NCI-H2029 treated with DMSO at 0.1 percent for 48 hours (cell line): ENCODE data around the gene PRR36.
"Not testable (repeated sequence)": the region's sequence is repeated elsewhere in the genome, so short reads cannot be mapped to it uniquely, and the experiment has no call there.

Experiments used
- DNase-seq: peaks from one replicate; lab custom pipeline; 2025; lab: John Stamatoyannopoulos, UW

The PRR36 gene

DNA sequence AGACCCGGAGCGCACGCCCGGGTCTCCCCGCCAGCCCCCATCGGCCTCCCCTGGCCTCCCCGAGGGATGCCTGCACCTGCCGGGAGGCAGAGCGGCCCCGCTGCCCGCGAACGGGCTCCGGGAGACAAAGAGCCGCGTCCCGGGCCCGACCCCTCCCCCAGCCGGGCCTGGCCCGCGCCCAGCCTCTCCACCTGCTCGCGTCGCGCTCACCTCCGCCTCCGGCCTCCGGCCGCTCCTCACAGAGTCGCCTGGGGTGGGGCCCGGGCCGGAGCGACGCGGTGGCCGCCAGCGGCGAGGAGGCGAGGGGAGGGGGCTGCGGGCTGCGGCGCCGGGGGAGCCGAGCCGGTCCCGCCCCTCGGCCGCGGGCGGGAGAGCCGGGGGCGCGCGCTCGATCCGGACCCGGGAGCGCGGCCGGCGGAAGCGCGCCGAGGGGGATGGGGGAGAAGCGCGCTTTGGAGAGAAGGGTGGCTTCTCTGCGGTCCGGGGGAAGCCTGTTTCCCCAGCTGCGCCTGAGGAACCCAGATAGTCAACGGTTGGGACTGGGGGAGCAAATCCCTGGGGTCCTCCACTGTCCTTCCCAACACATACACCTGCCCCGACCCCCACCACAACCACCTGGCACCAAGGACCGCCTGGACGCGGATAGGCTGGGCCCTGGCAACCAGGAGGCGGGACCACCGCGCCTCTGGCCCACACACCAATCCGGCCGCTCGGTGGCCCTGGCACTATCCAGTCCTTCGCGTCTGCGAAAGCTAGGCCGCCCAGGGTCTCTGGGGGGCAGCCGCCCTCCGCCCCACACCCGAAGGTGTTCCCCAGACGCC lies at the start of gene PRR36:
PRR36 (minus strand) TSS at position 315 of the 821 bp plus-strand sequence. CDS start 701 bp downstream, outside the sequence.
- DNase-seq, result peak; percentile 56

DNA sequence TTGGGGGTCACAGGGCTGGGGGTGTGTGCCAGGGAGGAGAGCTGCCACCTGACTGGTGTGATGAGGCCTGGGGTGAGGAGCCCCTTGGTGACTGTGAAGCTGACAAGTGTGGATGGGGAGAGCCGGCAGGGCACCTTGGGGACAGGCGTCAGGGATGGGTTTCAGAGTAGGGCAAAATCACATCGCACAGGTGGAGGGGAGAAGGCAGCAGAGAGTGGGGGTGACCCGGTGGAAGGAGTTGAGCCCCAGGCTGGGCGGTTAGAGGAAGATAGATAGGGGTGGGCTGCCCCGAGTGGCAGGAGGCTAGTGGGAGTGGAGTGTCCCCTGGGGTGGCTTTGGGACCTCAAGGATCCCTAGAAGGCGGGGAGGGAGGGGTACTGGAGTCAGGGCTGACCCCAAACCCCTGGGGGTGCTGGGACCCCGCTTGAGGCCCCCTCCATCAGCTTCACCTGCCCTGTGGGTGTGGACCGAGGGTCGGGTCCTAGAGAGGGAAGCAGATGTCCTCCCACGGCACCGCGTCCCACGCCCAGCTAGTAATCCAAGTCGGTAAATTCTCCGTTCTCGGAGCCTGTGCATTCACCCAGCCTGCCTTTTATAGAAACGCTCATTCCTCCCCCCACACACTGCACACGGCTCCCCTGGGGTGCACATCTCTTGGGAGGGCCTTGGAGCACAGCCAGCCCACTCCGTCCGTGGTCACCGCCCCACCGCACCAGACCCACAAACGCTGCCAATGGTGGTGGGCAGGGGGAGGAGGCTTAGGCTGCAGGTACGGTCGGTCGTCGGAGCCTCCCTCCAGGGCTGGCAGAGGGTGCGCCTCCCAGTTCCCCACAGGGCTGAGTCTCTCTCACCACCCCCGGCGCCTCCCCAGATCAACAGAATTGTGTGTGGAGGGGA lies 49.4 kb upstream of the PRR36 start:
- no peak for DNase-seq

DNA sequence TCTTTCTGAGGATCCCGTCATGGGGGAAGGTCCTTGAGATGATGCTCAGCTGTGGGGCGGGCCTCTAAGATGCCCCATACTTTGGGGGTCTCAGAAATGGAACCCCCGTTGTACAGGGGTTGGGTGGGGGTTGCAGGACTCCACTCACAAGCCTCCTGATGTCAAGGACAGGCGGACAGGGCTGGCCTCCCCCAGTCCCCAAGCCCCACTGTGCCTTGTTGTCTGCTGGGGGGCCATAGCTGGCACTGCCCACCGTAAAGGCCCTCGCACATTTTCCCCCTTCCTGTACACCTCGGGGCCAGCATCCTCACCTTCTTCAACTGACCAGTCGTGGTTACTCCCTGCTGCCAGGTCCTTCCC lies 48.6 kb upstream of the PRR36 start:
- DNase-seq, result no peak

DNA sequence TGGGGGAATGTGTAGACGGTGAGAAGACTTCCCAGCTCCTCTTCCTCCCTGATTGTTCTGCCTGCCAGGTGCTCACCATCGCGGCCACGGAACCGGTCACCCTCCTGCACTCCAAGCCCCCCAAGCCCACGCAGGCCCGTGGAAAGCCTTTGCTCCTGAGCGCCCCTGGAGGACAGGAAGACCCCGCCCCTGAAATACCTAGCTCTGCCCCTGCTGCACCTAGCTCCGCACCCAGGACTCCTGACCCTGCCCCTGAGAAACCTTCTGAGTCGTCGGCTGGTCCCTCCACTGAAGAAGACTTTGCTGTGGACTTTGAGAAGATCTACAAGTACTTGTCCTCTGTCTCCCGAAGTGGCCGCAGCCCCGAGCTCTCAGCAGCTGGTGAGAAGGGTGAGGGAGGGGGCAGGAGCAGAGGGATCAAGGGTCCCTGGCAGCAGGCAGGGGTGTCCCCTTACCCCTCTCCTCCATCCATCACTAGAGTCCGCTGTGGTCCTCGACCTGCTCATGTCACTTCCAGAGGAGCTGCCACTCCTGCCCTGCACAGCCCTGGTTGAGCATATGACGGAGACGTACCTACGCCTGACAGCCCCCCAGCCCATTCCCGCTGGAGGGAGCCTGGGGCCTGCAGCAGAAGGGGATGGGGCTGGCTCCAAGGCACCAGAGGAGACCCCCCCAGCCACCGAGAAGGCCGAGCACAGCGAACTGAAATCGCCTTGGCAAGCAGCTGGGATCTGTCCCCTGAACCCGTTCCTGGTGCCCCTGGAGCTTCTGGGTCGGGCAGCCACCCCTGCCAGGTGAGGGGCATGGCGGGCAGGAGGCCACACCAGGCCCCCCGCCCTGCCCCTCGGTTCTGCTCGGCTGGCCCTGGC lies 48.0 kb upstream of the PRR36 start:
- DNase-seq, result no peak

DNA sequence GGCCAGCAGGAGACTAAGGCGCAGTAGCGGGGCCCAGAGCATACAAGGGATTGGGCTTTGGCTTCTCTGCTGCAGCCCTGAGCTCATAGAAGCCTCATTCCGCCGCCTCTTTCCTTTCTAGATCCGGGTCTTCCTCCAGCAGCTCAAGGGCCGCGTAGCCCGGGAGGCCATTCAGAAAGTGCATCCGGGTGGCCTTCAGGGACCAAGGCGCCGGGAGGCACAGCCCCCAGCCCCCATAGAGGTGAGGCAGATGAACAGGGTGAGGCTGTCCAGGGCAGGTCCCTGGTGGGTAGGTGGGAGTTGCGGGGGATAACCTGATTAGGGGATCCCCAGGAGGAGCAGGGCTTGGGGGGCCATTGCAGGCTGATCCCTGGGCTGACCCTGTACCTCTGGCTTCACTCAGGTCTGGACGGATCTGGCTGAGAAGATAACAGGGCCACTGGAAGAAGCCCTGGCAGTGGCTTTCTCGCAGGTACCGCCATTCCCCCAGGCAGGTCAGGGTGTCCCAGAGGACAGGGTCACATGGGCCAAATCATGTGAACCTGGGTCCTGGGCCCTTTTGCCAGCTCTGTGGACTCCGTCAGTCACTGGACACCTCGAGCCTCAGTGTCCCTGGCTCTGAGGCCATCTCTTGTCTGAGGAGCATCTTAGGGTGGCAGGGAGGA lies 47.2 kb upstream of the PRR36 start:
- DNase-seq, result no peak

DNA sequence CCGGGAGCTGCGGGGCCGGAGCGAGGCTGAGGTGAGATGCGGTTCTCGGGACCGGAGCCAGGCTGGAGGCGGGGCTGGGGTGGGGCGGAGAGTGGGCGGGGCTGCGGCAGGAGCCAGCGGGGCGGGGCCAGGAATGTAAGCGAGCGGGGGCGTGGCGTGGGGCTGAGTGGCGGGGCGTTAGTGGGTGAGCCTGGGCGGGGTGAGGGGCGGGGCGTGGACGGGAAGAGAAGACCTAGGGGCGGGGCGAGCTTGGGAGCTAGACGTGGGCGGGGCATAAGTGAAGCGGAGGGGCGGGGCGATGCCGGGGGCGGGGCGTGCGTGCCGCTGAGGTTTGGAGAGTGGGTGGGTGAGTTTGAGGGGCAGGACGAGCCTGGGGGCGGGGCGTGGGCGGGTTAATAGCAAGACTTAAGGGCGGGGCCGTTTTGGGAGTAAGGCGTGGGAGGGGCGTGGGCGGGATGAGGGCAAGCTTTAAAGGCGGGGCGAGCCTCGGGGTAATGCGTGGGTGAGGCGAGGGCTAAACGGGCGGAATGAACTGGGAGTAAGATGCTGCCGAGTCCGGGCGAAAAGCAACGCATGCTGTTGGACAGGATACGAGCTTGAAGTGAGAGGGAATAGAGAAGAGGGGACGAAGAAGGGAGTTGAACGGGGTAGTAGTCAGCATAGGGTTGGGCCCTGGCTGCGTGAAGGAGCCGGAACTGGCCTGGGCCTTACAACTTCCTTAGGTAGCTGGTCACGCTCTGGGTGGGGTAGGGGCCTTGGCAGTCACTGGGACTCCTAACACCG lies 46.5 kb upstream of the PRR36 start:
- peak; percentile 92 for DNase-seq

DNA sequence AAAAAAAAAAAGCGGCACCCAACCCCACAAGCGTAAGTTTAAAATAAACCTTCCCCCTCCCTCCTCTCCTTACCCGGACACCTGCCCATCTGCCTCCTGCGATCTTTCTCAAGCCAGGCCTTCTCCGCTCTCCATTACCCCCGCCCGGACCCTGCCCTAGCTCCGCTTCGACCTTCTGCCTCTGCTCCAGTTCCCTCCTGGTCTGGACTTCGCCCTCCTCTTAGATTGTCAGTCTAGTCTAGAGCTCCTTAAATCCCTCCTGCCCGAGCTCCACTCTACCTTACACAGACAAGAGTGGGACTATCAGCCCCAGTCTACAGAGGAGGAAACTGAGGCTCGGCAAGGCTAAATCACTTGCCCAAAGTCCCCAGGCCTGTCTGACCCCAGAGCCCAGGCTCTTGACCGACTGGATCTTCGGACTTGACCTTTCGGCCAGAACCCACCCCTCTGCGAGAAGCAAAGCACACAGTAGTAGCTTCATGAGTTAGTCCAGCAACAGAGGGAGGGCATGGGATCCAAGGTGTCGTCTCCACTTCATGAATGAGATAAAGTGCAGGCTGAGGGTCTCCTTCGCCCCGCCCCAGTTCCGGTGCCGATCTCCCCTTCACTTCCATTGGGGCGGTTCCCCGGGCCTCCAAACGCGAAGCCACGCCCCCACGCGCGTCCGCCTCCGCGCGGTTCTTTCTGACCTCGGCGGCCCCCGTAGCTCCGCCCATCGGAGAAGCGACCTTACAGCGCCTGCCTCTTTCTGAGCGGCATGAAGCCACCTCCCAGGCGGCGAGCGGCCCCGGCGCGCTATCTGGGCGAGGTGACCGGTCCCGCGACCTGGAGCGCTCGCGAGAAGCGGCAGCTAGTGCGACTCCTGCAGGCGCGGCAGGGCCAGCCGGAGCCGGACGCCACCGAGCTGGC lies 45.7 kb upstream of the PRR36 start, which contains the start of gene SNAPC2:
SNAPC2 (plus strand) TSS at position 729 of the 909 bp plus-strand sequence; CDS start at position 758, 29 bp downstream.
- peak; percentile 65 for DNase-seq

DNA sequence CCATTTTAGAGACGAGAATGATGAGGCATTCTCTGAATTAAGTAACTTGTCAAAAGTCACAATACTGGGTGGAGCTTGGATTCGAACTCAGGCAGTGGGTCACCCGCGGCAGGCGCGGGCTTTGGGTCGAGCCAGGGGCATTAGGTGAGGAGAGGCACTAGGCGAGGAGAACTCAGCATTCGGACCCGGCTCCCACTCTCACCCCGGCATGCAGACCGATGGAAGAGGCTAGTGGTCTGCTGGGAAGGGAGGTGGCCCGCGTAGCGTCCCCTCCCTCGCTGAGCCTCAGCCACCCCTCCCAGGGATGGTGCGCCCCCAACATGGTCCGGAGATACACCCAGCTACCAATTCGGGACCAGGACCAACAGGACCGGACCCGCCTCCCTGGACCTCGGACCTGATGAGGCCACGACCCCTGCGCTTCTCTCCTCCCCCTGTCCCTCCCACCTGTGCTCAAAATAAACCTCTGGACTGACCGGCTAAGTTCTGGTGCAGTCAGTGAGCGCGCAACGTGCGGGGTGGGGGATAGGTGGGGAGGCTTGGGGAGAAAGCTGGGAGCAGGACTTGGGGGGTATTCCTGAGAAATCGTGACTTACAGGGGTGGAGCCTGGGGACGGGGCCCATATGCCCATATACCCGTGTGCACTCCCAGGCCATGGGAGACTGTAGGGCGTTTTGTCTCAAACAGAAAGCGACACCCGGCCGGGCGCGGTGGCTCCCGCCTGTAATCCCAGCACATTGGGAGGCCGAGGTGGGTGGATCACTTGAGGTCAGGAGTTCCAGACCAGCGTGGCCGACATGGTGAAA lies 44.6 kb upstream of the PRR36 start:
- DNase-seq, result no peak

DNA sequence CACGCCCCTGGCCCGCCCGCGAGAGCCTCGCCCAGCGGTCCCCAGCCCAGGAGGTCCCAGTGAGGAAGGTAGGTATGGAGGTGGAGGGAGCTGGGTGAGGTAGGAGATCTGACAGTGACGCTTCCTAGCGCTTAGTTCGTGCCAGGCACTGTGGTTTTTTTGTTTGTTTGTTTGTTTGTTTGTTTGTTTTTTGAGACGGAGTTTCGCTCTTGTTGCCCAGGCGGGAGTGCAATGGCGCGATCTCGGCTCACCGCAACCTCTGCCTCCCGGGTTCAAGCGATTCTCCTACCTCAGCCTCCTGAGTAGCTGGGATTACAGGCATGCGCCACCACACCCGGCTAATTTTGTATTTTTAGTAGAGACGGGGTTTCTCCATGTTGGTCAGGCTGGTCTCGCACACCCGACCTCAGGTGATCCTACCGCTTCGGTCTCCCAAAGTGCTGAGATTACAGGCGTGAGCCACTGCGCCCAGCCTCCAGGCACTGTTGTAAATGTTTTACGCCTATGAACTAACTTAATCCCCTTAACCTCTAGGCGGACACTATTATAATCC lies 43.9 kb upstream of the PRR36 start:
- not testable (repeated sequence) for DNase-seq

DNA sequence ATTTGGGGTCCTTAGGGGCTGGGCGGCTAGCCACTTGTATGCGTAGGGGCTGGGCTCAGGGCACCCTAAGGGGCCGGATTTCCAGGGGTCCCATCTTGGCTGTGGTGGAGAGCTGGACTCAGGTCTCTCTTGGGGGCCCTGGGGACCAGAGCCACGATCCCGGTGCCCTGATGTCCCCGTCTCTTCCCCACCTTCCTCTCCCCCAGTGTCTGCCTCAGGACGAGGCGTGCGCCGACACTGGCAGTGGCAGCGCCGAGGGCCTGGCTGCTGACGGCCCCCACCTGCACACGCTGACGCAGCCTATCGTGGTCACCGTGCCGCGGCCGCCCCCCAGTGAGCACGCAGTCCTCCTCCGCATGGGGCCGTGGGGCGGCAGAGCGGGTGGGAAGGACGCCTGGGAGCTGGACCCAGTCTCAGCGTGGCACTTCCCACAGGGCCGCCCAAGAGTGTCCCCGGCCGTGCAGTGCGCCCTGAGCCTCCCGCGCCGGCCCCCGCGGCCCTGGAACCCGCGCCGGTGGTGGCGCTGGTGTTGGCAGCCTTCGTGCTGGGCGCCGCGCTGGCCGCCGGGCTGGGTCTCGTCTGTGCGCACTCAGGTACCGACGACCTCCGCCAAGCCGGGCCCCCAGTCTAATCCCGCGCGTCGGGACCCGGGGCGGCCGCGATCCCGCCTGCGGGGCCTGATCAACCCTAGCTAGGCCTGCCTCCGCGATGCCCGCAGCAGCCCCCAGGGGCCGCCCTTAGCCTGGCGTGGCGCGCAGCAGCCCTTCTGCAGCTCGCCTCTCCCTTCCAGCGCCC lies 43.3 kb upstream of the PRR36 start:
- no peak for DNase-seq

DNA sequence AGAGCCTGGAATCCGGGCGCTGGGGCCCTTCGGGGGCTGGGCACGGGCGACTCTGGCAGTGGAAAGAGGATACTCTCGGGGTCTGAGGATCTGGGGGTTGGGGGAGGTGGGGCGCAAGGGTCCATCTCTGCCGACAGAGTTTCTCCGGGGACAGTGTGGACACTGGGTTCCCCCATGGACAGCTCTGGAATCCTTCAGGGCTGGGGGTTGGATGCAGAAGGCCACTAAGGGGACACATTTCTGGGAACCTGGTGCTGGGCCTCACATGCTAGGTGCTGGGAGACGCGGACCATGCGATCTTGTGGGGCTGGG lies 42.7 kb upstream of the PRR36 start:
- no peak for DNase-seq

DNA sequence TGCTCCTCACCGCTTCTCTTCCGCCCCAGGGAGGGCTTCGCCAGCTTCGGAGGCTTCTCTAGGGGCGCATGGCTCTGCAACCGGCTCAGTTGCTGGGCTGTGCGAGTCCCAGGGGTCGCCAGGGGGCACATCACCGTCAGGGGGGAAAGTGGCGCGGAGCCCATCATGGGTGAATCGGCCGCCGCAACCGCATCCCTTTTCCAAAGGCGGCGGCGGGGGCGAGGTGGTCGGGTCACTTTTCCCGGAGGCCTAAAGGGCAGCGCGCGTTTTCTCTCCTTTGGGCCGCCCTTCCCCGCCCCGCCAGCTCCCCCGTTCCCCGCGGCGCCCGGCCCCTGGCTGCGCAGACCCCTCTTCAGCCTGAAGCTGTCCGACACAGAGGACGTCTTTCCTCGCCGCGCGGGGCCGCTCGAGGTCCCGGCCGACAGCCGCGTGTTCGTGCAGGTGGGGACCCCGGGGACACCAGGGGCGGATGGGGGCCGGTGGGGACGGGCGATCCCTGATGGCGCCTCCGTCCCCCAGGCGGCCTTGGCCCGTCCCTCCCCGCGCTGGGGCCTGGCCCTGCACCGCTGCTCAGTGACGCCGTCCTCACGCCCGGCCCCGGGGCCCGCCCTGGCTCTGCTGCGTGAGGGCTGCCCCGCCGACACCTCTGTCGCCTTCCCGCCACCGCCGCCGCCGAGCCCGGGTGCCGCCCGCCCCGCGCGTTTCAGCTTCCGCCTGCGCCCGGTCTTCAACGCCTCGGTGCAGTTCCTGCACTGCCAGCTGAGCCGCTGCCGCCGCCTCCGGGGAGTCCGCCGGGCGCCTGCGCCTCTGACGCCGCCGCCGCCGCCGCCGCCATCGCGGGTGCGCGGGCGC lies 42.1 kb upstream of the PRR36 start:
- no peak for DNase-seq

DNA sequence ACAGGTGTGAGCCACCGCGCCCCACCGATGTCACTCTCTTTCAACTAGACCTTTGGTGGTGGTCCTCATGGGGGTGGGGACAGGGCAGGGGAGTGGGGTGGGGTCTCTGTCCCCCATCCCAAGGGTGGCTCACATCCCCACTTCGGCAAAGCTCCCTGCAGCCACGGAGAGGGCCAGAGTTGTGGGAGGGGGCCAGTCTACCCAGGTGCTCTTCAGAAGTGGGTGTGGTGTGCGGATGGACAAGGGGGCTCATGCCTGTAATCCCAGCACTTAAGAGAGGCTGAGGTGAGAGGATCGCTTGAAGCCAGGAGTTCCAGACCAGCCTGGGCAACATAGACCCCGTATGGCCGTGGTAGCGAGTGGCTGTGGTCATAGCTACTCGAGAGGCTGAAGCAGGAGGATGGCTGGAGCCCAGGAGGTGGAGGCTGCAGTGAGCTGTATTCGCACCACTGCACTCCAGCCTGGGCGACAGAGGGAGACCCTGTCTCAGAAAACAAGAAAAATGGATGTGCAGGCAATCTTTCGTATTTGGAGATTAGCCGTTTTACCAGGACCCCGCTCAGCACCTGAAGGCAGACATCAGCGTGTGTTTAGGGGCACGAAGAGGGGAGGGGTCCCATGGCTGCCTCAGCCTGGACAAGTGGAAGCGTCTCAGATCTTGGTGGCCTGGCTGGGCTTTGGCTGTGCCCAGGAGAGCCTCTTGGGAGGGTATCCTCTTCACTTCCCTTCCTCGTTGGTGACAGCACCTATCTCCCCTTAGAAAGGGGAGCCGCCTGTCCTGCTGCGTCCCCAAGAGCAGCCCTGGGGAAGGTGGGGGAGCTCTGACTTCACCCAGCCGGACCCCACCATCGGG lies 41.3 kb upstream of the PRR36 start:
- no peak for DNase-seq

DNA sequence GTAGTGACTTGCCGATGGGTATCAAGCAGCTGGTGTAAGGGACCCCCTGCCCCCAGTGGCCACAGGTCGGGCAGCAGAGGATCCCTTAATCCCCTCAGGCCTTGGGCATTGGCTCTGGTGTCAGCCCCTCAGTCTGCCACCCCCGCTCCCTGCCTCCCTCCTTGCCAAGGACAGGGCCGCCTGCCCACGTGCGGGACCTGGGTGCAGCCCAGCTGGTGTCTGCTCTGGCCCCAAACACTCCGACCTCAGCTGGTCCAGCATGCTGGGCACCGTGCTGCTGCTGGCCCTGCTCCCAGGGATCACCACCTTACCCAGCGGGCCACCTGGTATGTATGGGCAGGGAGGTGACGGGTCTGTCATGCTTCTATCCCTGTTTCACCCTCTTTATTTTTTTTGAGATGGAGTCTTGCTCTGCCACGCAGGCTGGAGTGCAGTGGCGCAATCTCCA lies 40.4 kb upstream of the PRR36 start, which contains the start of gene TGFBR3L:
TGFBR3L (plus strand) TSS at position 233 of the 448 bp plus-strand sequence.
- no peak for DNase-seq

DNA sequence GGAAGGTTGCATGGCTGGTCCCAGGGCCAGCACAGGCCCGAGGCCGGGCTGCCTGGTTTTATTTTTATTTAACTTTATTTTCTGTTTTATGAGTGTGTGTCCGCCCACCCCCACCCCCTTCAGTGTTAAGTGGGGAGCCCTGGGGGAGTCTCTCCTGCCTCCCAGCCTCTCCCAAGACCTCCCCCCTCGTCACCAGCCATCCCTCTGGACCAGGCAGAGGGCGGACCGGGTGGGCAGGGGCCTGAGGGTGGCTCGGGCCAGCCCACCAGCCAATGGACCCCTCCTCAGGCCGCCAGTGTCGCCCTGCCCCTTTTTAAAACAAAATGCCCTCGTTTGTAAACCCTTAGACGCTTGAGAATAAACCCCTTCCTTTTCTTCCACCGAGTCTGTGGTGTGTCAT lies 39.9 kb upstream of the PRR36 start:
- no peak for DNase-seq

DNA sequence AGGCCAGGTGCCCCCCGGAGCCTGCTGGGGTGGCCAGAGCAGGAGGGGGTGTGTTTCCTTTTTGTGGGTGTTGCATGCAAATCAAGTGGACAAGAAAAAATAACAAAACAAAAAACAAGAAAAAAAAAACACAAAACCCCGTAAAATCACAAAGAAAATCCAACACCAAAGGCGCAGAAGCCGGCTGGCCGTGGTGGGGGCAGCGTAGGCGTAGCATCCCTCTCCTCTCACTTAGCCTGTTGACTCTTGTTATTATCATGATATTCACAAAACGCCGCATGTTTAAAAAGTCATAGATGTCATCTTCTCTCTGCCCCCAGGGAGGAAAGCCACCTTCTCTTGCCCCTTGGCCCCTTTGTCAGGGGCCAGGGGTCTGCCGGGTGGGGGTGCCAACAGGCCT lies 39.5 kb upstream of the PRR36 start:
- no peak for DNase-seq
